ENCODE measurements around the gene PRKCD. TPM values are rescaled to one million over a fixed set of nuclear protein-coding genes. Genes with fewer than 3 reads are reported as not detected.
"Not testable (repeated sequence)": the region's sequence is repeated elsewhere in the genome, so short reads cannot be mapped to it uniquely, and the experiment has no call there.

PRKCD gene
- total RNA-seq, 4 donors from 2014 or later: 27.2 to 35.8 (median 31.4) TPM

GRCh38 chr3:53150247-53151085 is 10.5 kb upstream of the PRKCD start:
- DNase-seq (ENCODE audit: low spot score in 2 of 2): peak in 1 of 2 donors; percentile 85
- 79 to 83% methylated on average over 7 of the region's 7 CpGs for WGBS, 2 donors
- intact Hi-C loops (cut with DNase I; ENCODE audit: low total_unique reads): no loop called here
- TF ChIP-seq CTCF (IDR thresholded peaks at IDR 0.05): no peak
- no peak for TF ChIP-seq POLR2A (IDR thresholded peaks at IDR 0.05)
- no peak overlapping the region for H3K4me3 ChIP-seq (ENCODE audit: low read depth, poor library complexity, severe bottlenecking)

- intact Hi-C loops (cut with DNase I; ENCODE audit: low total_unique reads); DNase-seq (ENCODE audit: low spot score in 2 of 2); H3K4me3 ChIP-seq (ENCODE audit: low read depth, poor library complexity, severe bottlenecking): not testable (repeated sequence)
- WGBS, 2 donors: 64 to 72% methylated on average over 9 of the region's 9 CpGs
These were observed 9.9 kb upstream of the PRKCD start for GRCh38 chr3:53151086-53151438.

- intact Hi-C loops (cut with DNase I; ENCODE audit: low total_unique reads): no loop called here
- DNase-seq (ENCODE audit: low spot score in 2 of 2): no peak
- WGBS, 2 donors: 80 to 85% methylated on average over 5 of the region's 5 CpGs
- H3K4me3 ChIP-seq (ENCODE audit: low read depth, poor library complexity, severe bottlenecking): no peak overlapping the region
- TF ChIP-seq CTCF (IDR thresholded peaks at IDR 0.05): no peak
- no peak for TF ChIP-seq POLR2A (IDR thresholded peaks at IDR 0.05)
These were observed 9.5 kb upstream of the PRKCD start for GRCh38 chr3:53151465-53151864.

GRCh38 chr3:53151870-53152660 is 8.9 kb upstream of the PRKCD start:
- no peak overlapping the region for H3K4me3 ChIP-seq (ENCODE audit: low read depth, poor library complexity, severe bottlenecking)
- 86 to 87% methylated on average over 15 to 20 of the region's 20 CpGs for WGBS, 2 donors

GRCh38 chr3:53153264-53153823 is 7.7 kb upstream of the PRKCD start:
- DNase-seq (ENCODE audit: low spot score in 2 of 2): no peak
- H3K4me3 ChIP-seq (ENCODE audit: low read depth, poor library complexity, severe bottlenecking): no peak overlapping the region
- TF ChIP-seq POLR2A (IDR thresholded peaks at IDR 0.05): no peak
- no peak for TF ChIP-seq CTCF (IDR thresholded peaks at IDR 0.05)
- WGBS, 2 donors: 81 to 86% methylated on average over 3 of the region's 3 CpGs
- intact Hi-C loops (cut with DNase I; ENCODE audit: low total_unique reads): no loop called here

More at GRCh38 chr3:53151870-53152660, 8.9 kb upstream of the PRKCD start:
- DNase-seq (ENCODE audit: low spot score in 2 of 2): peak in 1 of 2 donors; percentile 72
- intact Hi-C loops (cut with DNase I; ENCODE audit: low total_unique reads): no loop called here
- TF ChIP-seq POLR2A (IDR thresholded peaks at IDR 0.05) (no peak), CTCF (IDR thresholded peaks at IDR 0.05) (no peak)

GRCh38 chr3:53153980-53154379 is 7.0 kb upstream of the PRKCD start:
- WGBS, 2 donors: 56% methylated on average over 6 of the region's 6 CpGs
- no peak for DNase-seq (ENCODE audit: low spot score in 2 of 2)
- H3K4me3 ChIP-seq (ENCODE audit: low read depth, poor library complexity, severe bottlenecking): no peak overlapping the region
- intact Hi-C loops (cut with DNase I; ENCODE audit: low total_unique reads): no loop called here
- TF ChIP-seq POLR2A (IDR thresholded peaks at IDR 0.05): no peak
- TF ChIP-seq CTCF (IDR thresholded peaks at IDR 0.05): no peak

Measured in lower leg skin (tissue), 4 donors.